RWPE2 (cell line): ENCODE measurements around the gene LRRK1.

Source experiments
- ATAC-seq: fragments of 200-7000 bp; cut with Tn5 transposase; 3 replicates; pipeline ENCODE4 v1.9.1; 2021; ENCODE audit warnings: low read depth
- DNase-seq: peaks from one replicate; pipeline ENCODE4 v3.0.0-alpha.2; 2020; ENCODE audit warnings: low spot score
- H3K27ac ChIP-seq: fragments of 450-650 bp; 2 replicates; pipeline ENCODE4 v1.5.1; 2017; ENCODE audit warnings: mild to moderate bottlenecking; ENCODE audit not compliant: poor library complexity, severe bottlenecking
- H3K27me3 ChIP-seq: fragments of 250-450 bp; sonication (Bioruptor Pico); 2 replicates; pipeline ENCODE4 v1.5.1; 2021; ENCODE audit warnings: mild to moderate bottlenecking, moderate library complexity; ENCODE audit not compliant: insufficient read depth, poor library complexity, severe bottlenecking
- H3K36me3 ChIP-seq: fragments of 250-450 bp; sonication (Bioruptor Pico); 2 replicates; pipeline ENCODE4 v1.5.1; 2020; ENCODE audit warnings: low read depth, mild to moderate bottlenecking, moderate library complexity
- H3K4me1 ChIP-seq: fragments of 250-450 bp; sonication (Bioruptor Pico); 2 replicates; pipeline ENCODE4 v1.5.1; 2021; ENCODE audit warnings: mild to moderate bottlenecking, moderate library complexity; ENCODE audit not compliant: insufficient read depth, poor library complexity, severe bottlenecking
- H3K4me3 ChIP-seq: fragments of 250-450 bp; sonication (Bioruptor Pico); 2 replicates; pipeline ENCODE4 v1.5.1; 2021; ENCODE audit warnings: mild to moderate bottlenecking, moderate library complexity; ENCODE audit not compliant: severe bottlenecking
- H3K9me3 ChIP-seq: fragments of 250-450 bp; sonication (Bioruptor Pico); 2 replicates; pipeline ENCODE4 v1.5.1; 2021; ENCODE audit warnings: mild to moderate bottlenecking, moderate library complexity; ENCODE audit not compliant: severe bottlenecking
- TF ChIP-seq, protein P1 (sequence below): fragments of 450-650 bp; IDR thresholded peaks from one replicate; pipeline ENCODE4 v1.5.1; 2017; ENCODE audit warnings: mild to moderate bottlenecking, moderate library complexity; ENCODE audit not compliant: poor library complexity, severe bottlenecking

The LRRK1 gene

GRCh38 chr15:101067660-101068522 is 148.7 kb downstream of the LRRK1 start:
- no peak overlapping the region for H3K4me3 ChIP-seq
- peak; percentile 59 for DNase-seq
- H3K9me3 ChIP-seq: no peaks in the 10 kb centered on the region
- TF ChIP-seq, protein P1, sequence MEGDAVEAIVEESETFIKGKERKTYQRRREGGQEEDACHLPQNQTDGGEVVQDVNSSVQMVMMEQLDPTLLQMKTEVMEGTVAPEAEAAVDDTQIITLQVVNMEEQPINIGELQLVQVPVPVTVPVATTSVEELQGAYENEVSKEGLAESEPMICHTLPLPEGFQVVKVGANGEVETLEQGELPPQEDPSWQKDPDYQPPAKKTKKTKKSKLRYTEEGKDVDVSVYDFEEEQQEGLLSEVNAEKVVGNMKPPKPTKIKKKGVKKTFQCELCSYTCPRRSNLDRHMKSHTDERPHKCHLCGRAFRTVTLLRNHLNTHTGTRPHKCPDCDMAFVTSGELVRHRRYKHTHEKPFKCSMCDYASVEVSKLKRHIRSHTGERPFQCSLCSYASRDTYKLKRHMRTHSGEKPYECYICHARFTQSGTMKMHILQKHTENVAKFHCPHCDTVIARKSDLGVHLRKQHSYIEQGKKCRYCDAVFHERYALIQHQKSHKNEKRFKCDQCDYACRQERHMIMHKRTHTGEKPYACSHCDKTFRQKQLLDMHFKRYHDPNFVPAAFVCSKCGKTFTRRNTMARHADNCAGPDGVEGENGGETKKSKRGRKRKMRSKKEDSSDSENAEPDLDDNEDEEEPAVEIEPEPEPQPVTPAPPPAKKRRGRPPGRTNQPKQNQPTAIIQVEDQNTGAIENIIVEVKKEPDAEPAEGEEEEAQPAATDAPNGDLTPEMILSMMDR: no peak
- no peak for ATAC-seq
- peaks cover 29% of the 10 kb centered on the region for H3K4me1 ChIP-seq
- H3K27ac ChIP-seq: no peak overlapping the region
- 0 out of 2 replicates have a peak, but pooled peaks cover 3% of the 10 kb centered on the region for H3K36me3 ChIP-seq
- no peaks in the 10 kb centered on the region for H3K27me3 ChIP-seq

DNA sequence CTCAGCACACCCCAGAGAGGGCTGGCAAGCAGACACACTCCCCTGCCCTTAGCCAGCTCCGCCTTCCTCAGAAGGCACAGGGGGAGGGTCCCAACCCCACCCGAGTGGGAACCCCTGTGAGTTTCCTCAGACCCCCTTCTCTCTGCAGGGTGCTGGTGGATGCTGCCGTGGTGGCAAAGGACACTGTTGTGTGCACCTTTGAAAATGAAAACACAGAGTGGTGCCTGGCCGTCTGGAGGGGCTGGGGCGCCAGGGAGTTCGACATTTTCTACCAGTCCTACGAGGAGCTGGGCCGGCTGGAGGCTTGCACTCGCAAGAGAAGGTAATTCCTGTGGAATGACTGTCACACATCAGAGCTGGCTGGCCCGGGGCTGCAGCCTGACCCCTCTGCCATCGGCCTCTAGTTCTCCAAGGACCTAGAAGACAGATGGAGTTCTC is 149.4 kb downstream of the LRRK1 start:
- DNase-seq (peak; percentile 70), ATAC-seq (no peak)
- peaks cover 29% of the 10 kb centered on the region for H3K4me1 ChIP-seq
- H3K27me3 ChIP-seq: no peaks in the 10 kb centered on the region
- no peak overlapping the region for H3K4me3 ChIP-seq
- no peaks in the 10 kb centered on the region for H3K9me3 ChIP-seq
- H3K27ac ChIP-seq: peak overlapping the region; percentile 81
- H3K36me3 ChIP-seq: 0 out of 2 replicates have a peak, but pooled peaks cover 3% of the 10 kb centered on the region
- TF ChIP-seq, protein P1: no peak

GRCh38 chr15:101068961-101069653 is 149.9 kb downstream of the LRRK1 start:
- H3K36me3 ChIP-seq: 0 out of 2 replicates have a peak, but pooled peaks cover 3% of the 10 kb centered on the region
- H3K27ac ChIP-seq: peak overlapping the region; percentile 81
- no peaks in the 10 kb centered on the region for H3K9me3 ChIP-seq
- peaks cover 29% of the 10 kb centered on the region for H3K4me1 ChIP-seq
- peak; percentile 76 for DNase-seq
- TF ChIP-seq, protein P1: peak; percentile 21
- H3K4me3 ChIP-seq: no peak overlapping the region
- peak; percentile 33 for ATAC-seq
- H3K27me3 ChIP-seq: no peaks in the 10 kb centered on the region

GRCh38 chr15:101069654-101069973 is 150.5 kb downstream of the LRRK1 start:
- Histone ChIP-seq H3K36me3 (0 out of 2 replicates have a peak, but pooled peaks cover 3% of the 10 kb centered on the region), H3K4me1 (peaks cover 29% of the 10 kb centered on the region)
- no peak for ATAC-seq

More at GRCh38 chr15:101069654-101069973, 150.5 kb downstream of the LRRK1 start:
- TF ChIP-seq, protein P1: no peak
- peak overlapping the region; percentile 81 for H3K27ac ChIP-seq
- no peaks in the 10 kb centered on the region for H3K9me3 ChIP-seq
- DNase-seq: peak; percentile 3
- H3K27me3 ChIP-seq: no peaks in the 10 kb centered on the region
- no peak overlapping the region for H3K4me3 ChIP-seq
